Muscle of arm (tissue), 12 donors: ENCODE results near the gene HOMEZ. TPM values are rescaled to one million over a fixed set of nuclear protein-coding genes. Genes with fewer than 3 reads are reported as not detected.
"Not testable (repeated sequence)": the region's sequence is repeated elsewhere in the genome, so short reads cannot be mapped to it uniquely, and the experiment has no call there.

Experiments used
- DNase-seq: peaks from one replicate; pipeline ENCODE4 v3.0.0-alpha.2; 2013
- polyA plus RNA-seq, 12 donors: library from polyadenylated mRNA; unstranded; fragments of 120-200 nt; gene quantifications; one replicate each; pipeline ENCODE4 v1.2.1, GENCODE V29; 2013; ENCODE audit not compliant: insufficient read length in 12 of 12

HOMEZ gene
- polyA plus RNA-seq, 12 donors, result 9.1 to 25.5 (median 10.7) TPM; not detected in 1

DNA sequence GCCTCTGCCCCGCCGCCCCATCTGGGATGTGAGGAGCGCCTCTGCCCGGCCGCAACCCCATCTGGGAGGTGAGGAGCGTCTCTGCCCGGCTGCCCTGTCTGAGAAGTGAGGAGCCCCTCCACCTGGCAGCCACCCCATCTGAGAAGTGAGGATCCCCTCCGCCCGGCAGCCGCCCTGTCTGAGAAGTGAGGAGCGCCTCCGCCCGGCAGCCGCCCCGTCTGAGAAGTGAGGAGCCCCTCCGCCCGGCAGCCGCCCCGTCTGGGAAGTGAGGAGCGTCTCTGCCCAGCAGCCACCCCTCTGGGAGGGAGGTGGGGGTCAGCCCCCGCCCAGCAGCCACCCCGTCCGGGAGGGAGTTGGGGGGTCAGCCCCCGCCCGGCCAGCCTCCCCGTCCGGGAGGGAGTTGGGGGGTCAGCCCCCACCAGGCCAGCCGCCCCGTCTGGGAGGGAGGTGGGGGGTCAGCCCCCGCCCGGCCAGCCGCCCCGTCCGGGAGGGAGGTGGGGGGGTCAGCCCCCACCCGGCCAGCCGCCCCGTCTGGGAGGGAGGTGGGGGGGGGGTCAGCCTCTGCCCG is 53.6 kb downstream of the HOMEZ start:
- DNase-seq, result not testable (repeated sequence)

DNA sequence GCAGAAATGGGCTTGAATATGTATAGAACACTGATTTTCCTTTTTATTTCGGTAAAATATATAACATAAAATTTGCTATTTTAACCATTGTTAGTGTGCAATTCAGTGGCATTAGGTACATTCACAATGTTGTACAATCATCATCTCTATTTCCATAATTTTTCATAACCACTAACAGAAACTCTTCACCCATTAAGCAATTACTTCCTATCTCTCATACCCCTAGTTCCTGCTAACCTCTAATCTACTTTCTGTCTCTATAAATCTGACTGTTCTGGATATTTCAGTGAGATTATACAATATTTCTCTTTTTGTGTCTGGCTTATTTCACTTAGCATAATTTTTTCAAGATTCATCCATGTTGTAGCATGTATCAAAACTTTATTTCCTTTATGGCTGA is 57.1 kb downstream of the HOMEZ start:
- DNase-seq, result no peak

DNA sequence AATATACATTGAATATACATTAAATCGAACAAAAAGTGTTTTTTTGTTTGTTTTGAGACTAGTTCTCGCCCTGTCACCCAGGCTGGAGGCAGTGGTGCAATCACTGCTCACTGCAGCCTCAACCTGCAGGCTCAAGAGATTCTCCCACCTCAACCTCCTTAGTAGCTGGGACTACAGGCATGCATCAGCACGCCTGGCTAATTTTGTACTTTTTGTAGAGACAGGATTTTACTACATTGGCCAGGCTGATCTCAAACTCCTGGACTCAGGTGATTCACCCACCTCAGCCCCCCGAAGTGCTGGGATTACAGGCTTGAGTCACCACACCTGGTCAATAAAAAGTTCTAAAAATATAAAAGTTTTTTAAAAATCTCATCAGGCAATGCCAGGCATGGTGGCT is 58.4 kb downstream of the HOMEZ start:
- no peak for DNase-seq

DNA sequence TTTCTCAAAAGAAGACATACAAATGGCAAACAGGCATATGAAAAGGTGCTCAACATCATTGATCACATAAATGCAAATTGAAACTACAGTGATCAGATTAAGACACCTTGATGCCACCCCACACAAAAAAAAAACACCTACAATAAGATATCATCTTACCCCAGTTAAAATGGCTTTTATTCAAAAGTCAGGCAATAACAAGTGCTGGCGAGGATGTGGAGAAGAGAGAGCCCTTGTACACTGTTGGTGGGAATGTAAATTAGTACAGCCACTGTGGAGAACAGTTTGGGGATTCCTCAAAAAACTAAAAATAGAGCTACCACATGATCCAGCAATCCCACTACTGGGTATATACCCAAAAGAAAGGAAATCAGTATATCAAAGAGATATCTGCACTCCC is 61.0 kb downstream of the HOMEZ start:
- DNase-seq, result not testable (repeated sequence)

Other genes with a start within 250 kb of the HOMEZ start
- not detected for gene PSMB11, start 243.9 kb downstream of the HOMEZ start, polyA plus RNA-seq
- 10 to 100 TPM in 2 of 12 donors, 1 to 10 TPM in 9, not detected in 1; 2.3 to 12.5 (median 3.7) TPM for gene CDH24, start 228.6 kb downstream of the HOMEZ start, polyA plus RNA-seq
- 100 to 1,000 TPM in 11 of 12 donors, not detected in 1; 108 to 284 (median 129) TPM for gene ACIN1, start 191.0 kb downstream of the HOMEZ start, polyA plus RNA-seq
- 10 to 100 TPM in 11 of 12 donors, not detected in 1; 30.8 to 62.2 (median 50.8) TPM for gene C14orf119, start 190.6 kb downstream of the HOMEZ start, polyA plus RNA-seq
- under 1 TPM in 1 of 12 donors, not detected in 11; 0.07 TPM for gene CIROP, start 181.1 kb downstream of the HOMEZ start, polyA plus RNA-seq
- gene CEBPE, start 166.9 kb downstream of the HOMEZ start, polyA plus RNA-seq, result under 1 TPM in 4 of 12 donors, not detected in 8; 0.08 to 0.61 (median 0.13) TPM
- 10 to 100 TPM in 2 of 12 donors, 1 to 10 TPM in 9, not detected in 1; 2.6 to 29.0 (median 4.2) TPM for gene SLC7A8, start 102.5 kb downstream of the HOMEZ start, polyA plus RNA-seq
- gene RNF212B, start 48.2 kb downstream of the HOMEZ start, polyA plus RNA-seq, result under 1 TPM in 3 of 12 donors, not detected in 9; 0.60 to 0.65 (median 0.63) TPM
- 10 to 100 TPM in 11 of 12 donors, not detected in 1; 11.7 to 27.1 (median 19.2) TPM for gene PPP1R3E, start 16.7 kb upstream of the HOMEZ start, polyA plus RNA-seq
- 10 to 100 TPM in 11 of 12 donors, not detected in 1; 26.0 to 36.9 (median 30.1) TPM for gene BCL2L2, start 20.7 kb upstream of the HOMEZ start, polyA plus RNA-seq
- 1,000 to 10,000 TPM in 1 of 12 donors, 100 to 1,000 TPM in 7, 10 to 100 TPM in 4; 92.5 to 1,853 (median 109) TPM for gene PABPN1, start 35.3 kb upstream of the HOMEZ start, polyA plus RNA-seq
- gene SLC22A17, start 66.8 kb upstream of the HOMEZ start, polyA plus RNA-seq, result 10 to 100 TPM in 11 of 12 donors, not detected in 1; 14.7 to 29.5 (median 19.7) TPM
- gene EFS, start 79.0 kb upstream of the HOMEZ start, polyA plus RNA-seq, result 10 to 100 TPM in 11 of 12 donors, not detected in 1; 31.8 to 63.3 (median 48.1) TPM
- gene IL25, start 86.7 kb upstream of the HOMEZ start, polyA plus RNA-seq, result not detected
- 1 to 10 TPM in 8 of 12 donors, under 1 TPM in 2, not detected in 2; 0.52 to 3.6 (median 1.5) TPM for gene CMTM5, start 90.9 kb upstream of the HOMEZ start, polyA plus RNA-seq
- gene MYH6, start 122.1 kb upstream of the HOMEZ start, polyA plus RNA-seq, result 1 to 10 TPM in 11 of 12 donors, not detected in 1; 2.4 to 8.2 (median 5.4) TPM
- 1,000 to 10,000 TPM in 1 of 12 donors, 100 to 1,000 TPM in 11; 205 to 1,002 (median 674) TPM for gene MYH7, start 149.5 kb upstream of the HOMEZ start, polyA plus RNA-seq
- gene NGDN, start 183.6 kb upstream of the HOMEZ start, polyA plus RNA-seq, result 10 to 100 TPM in 11 of 12 donors, not detected in 1; 32.3 to 55.6 (median 40.1) TPM